ENCODE data around the gene HS6ST2.

The HS6ST2 gene

GRCh38 chrX:132732236-132732635 is 226.2 kb downstream of the HS6ST2 start:
- Histone ChIP-seq H3K27me3 (ENCODE audit: insufficient read depth, low read length, poor library complexity) (no peaks in the 10 kb centered on the region), H3K27ac (ENCODE audit: low read depth, low read length) (no peak overlapping the region), H3K4me2 (ENCODE audit: low read length) (no peak overlapping the region), H3K79me2 (ENCODE audit: control insufficient read depth, insufficient read depth, low read length) (no peaks in the 10 kb centered on the region), H4K5ac (ENCODE audit: low read length) (no peak overlapping the region), H3K4me1 (ENCODE audit: control insufficient read depth, low read depth, low read length) (no peaks in the 10 kb centered on the region), H2BK15ac (replicated peaks; ENCODE audit: low read depth) (no peak overlapping the region), H2BK120ac (ENCODE audit: low read depth, low read length) (no peak overlapping the region), H3K18ac (ENCODE audit: low read length) (no peak overlapping the region), H2AK5ac (ENCODE audit: low read length) (no peak overlapping the region), H4K8ac (ENCODE audit: low read depth, low read length) (no peak overlapping the region), H3K4me3 (ENCODE audit: low read length) (no peak overlapping the region), H3K4ac (ENCODE audit: low read depth, low read length) (no peak overlapping the region), H3K36me3 (ENCODE audit: control insufficient read depth, insufficient read depth, low read length) (no peaks in the 10 kb centered on the region), H3K9ac (ENCODE audit: low read length) (no peak overlapping the region), H3K56ac (ENCODE audit: low read length) (no peak overlapping the region), H3K23ac (ENCODE audit: low read length) (no peak overlapping the region), H3K79me1 (ENCODE audit: low read length) (no peaks in the 10 kb centered on the region), H2BK5ac (ENCODE audit: low read length) (no peak overlapping the region)
- WGBS (ENCODE audit: extremely low coverage, insufficient coverage, low lambda C conversion rate) = no CpG with 5 or more reads among the region's 4 CpGs
- DNase-seq = no peak

- no peak overlapping the region for H2BK15ac ChIP-seq (replicated peaks; ENCODE audit: low read depth)
- H3K79me1 ChIP-seq (ENCODE audit: low read length) = no peaks in the 10 kb centered on the region
- H4K5ac ChIP-seq (ENCODE audit: low read length) = no peak overlapping the region
- no peak overlapping the region for H3K4me2 ChIP-seq (ENCODE audit: low read length)
- H3K4me1 ChIP-seq (ENCODE audit: control insufficient read depth, low read depth, low read length) = no peaks in the 10 kb centered on the region
- H3K23ac ChIP-seq (ENCODE audit: low read length) = no peak overlapping the region
- no peak overlapping the region for H3K4ac ChIP-seq (ENCODE audit: low read depth, low read length)
- H2AK5ac ChIP-seq (ENCODE audit: low read length) = no peak overlapping the region
- no peak overlapping the region for H4K8ac ChIP-seq (ENCODE audit: low read depth, low read length)
- H3K79me2 ChIP-seq (ENCODE audit: control insufficient read depth, insufficient read depth, low read length) = no peaks in the 10 kb centered on the region
- no peak overlapping the region for H3K4me3 ChIP-seq (ENCODE audit: low read length)
- no peak overlapping the region for H3K18ac ChIP-seq (ENCODE audit: low read length)
- H2BK120ac ChIP-seq (ENCODE audit: low read depth, low read length) = no peak overlapping the region
- no CpG with 5 or more reads among the region's 1 CpG for WGBS (ENCODE audit: extremely low coverage, insufficient coverage, low lambda C conversion rate)
- H3K27ac ChIP-seq (ENCODE audit: low read depth, low read length) = no peak overlapping the region
- H2BK5ac ChIP-seq (ENCODE audit: low read length) = no peak overlapping the region
- H3K9ac ChIP-seq (ENCODE audit: low read length) = no peak overlapping the region
- DNase-seq = no peak
- no peaks in the 10 kb centered on the region for H3K27me3 ChIP-seq (ENCODE audit: insufficient read depth, low read length, poor library complexity)
- H3K56ac ChIP-seq (ENCODE audit: low read length) = no peak overlapping the region
- no peaks in the 10 kb centered on the region for H3K36me3 ChIP-seq (ENCODE audit: control insufficient read depth, insufficient read depth, low read length)
Measured at GRCh38 chrX:132730726-132731125, 227.7 kb downstream of the HS6ST2 start.

GRCh38 chrX:132730266-132730665 is 228.2 kb downstream of the HS6ST2 start:
- H2BK15ac ChIP-seq (replicated peaks; ENCODE audit: low read depth) = no peak overlapping the region
- H3K4me3 ChIP-seq (ENCODE audit: low read length) = no peak overlapping the region
- WGBS (ENCODE audit: extremely low coverage, insufficient coverage, low lambda C conversion rate) = no CpG with 5 or more reads among the region's 10 CpGs
- no peak overlapping the region for H2BK5ac ChIP-seq (ENCODE audit: low read length)
- H3K27me3 ChIP-seq (ENCODE audit: insufficient read depth, low read length, poor library complexity) = no peaks in the 10 kb centered on the region
- H3K79me2 ChIP-seq (ENCODE audit: control insufficient read depth, insufficient read depth, low read length) = no peaks in the 10 kb centered on the region
- no peaks in the 10 kb centered on the region for H3K36me3 ChIP-seq (ENCODE audit: control insufficient read depth, insufficient read depth, low read length)
- no peak overlapping the region for H3K4me2 ChIP-seq (ENCODE audit: low read length)
- no peak overlapping the region for H3K9ac ChIP-seq (ENCODE audit: low read length)
- no peak overlapping the region for H3K23ac ChIP-seq (ENCODE audit: low read length)
- H3K4ac ChIP-seq (ENCODE audit: low read depth, low read length) = no peak overlapping the region
- no peak overlapping the region for H4K8ac ChIP-seq (ENCODE audit: low read depth, low read length)
- no peak overlapping the region for H2AK5ac ChIP-seq (ENCODE audit: low read length)
- no peaks in the 10 kb centered on the region for H3K4me1 ChIP-seq (ENCODE audit: control insufficient read depth, low read depth, low read length)
- H4K5ac ChIP-seq (ENCODE audit: low read length) = no peak overlapping the region
- H3K79me1 ChIP-seq (ENCODE audit: low read length) = no peaks in the 10 kb centered on the region
- no peak for DNase-seq
- no peak overlapping the region for H2BK120ac ChIP-seq (ENCODE audit: low read depth, low read length)
- H3K18ac ChIP-seq (ENCODE audit: low read length) = no peak overlapping the region
- H3K27ac ChIP-seq (ENCODE audit: low read depth, low read length) = no peak overlapping the region
- no peak overlapping the region for H3K56ac ChIP-seq (ENCODE audit: low read length)

- Histone ChIP-seq H3K9ac (ENCODE audit: low read length) (no peak overlapping the region), H3K27me3 (ENCODE audit: insufficient read depth, low read length, poor library complexity) (no peaks in the 10 kb centered on the region), H3K4me2 (ENCODE audit: low read length) (no peak overlapping the region), H2BK5ac (ENCODE audit: low read length) (no peak overlapping the region), H4K8ac (ENCODE audit: low read depth, low read length) (no peak overlapping the region), H3K27ac (ENCODE audit: low read depth, low read length) (no peak overlapping the region), H2AK5ac (ENCODE audit: low read length) (no peak overlapping the region), H3K79me1 (ENCODE audit: low read length) (no peaks in the 10 kb centered on the region), H2BK120ac (ENCODE audit: low read depth, low read length) (no peak overlapping the region), H3K18ac (ENCODE audit: low read length) (no peak overlapping the region), H3K56ac (ENCODE audit: low read length) (no peak overlapping the region), H2BK15ac (replicated peaks; ENCODE audit: low read depth) (no peak overlapping the region), H3K23ac (ENCODE audit: low read length) (no peak overlapping the region), H3K79me2 (ENCODE audit: control insufficient read depth, insufficient read depth, low read length) (no peaks in the 10 kb centered on the region), H3K36me3 (ENCODE audit: control insufficient read depth, insufficient read depth, low read length) (no peaks in the 10 kb centered on the region), H3K4ac (ENCODE audit: low read depth, low read length) (no peak overlapping the region), H4K5ac (ENCODE audit: low read length) (no peak overlapping the region), H3K4me1 (ENCODE audit: control insufficient read depth, low read depth, low read length) (no peaks in the 10 kb centered on the region), H3K4me3 (ENCODE audit: low read length) (no peak overlapping the region)
- no peak for DNase-seq
- WGBS (ENCODE audit: extremely low coverage, insufficient coverage, low lambda C conversion rate) = no CpG with 5 or more reads among the region's 6 CpGs
Measured at GRCh38 chrX:132728296-132728695, 230.1 kb downstream of the HS6ST2 start.

DNA sequence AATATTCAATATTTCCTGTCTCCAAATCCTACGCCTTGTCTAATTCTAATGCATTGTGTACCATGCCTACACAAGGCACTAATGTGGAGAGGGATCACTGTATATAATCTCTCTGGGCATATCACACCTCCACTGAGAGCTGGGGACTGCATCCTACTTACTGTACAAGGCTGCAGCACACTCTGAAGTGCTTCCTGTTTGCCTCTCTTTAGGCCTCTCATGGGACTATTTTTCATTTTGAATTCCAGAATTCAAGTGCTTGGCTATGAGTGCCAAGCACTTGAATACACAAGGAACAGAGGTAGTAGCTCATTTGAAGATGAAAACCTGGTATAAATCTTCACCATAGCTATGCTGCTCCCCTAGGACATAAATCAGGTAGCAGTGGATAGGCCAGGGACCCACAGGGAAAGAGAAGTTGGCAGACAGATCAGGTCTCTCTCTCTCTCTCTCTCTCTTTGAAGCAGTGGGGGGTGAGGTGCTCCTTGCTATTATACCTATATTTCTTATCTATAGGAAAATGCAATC is 239.9 kb downstream of the HS6ST2 start:
- Histone ChIP-seq H3K23ac (ENCODE audit: low read length) (no peak overlapping the region), H3K27ac (ENCODE audit: low read depth, low read length) (no peak overlapping the region), H4K8ac (ENCODE audit: low read depth, low read length) (no peak overlapping the region), H2AK5ac (ENCODE audit: low read length) (no peak overlapping the region), H3K79me1 (ENCODE audit: low read length) (no peaks in the 10 kb centered on the region), H3K9ac (ENCODE audit: low read length) (no peak overlapping the region), H3K56ac (ENCODE audit: low read length) (no peak overlapping the region), H3K4me1 (ENCODE audit: control insufficient read depth, low read depth, low read length) (no peaks in the 10 kb centered on the region), H2BK5ac (ENCODE audit: low read length) (no peak overlapping the region), H3K36me3 (ENCODE audit: control insufficient read depth, insufficient read depth, low read length) (no peaks in the 10 kb centered on the region), H2BK120ac (ENCODE audit: low read depth, low read length) (no peak overlapping the region), H3K4me3 (ENCODE audit: low read length) (no peak overlapping the region), H2BK15ac (replicated peaks; ENCODE audit: low read depth) (no peak overlapping the region), H3K27me3 (ENCODE audit: insufficient read depth, low read length, poor library complexity) (no peaks in the 10 kb centered on the region), H3K4ac (ENCODE audit: low read depth, low read length) (no peak overlapping the region), H3K4me2 (ENCODE audit: low read length) (no peak overlapping the region), H4K5ac (ENCODE audit: low read length) (no peak overlapping the region), H3K18ac (ENCODE audit: low read length) (no peak overlapping the region), H3K79me2 (ENCODE audit: control insufficient read depth, insufficient read depth, low read length) (no peaks in the 10 kb centered on the region)
- no peak for DNase-seq
- no CpG with 5 or more reads among the region's 1 CpG for WGBS (ENCODE audit: extremely low coverage, insufficient coverage, low lambda C conversion rate)

GRCh38 chrX:132716006-132716405 is 242.4 kb downstream of the HS6ST2 start:
- Histone ChIP-seq H3K9ac (ENCODE audit: low read length) (no peak overlapping the region), H2BK15ac (replicated peaks; ENCODE audit: low read depth) (no peak overlapping the region), H3K4me2 (ENCODE audit: low read length) (no peak overlapping the region), H3K27me3 (ENCODE audit: insufficient read depth, low read length, poor library complexity) (no peaks in the 10 kb centered on the region), H3K79me1 (ENCODE audit: low read length) (no peaks in the 10 kb centered on the region), H3K79me2 (ENCODE audit: control insufficient read depth, insufficient read depth, low read length) (no peaks in the 10 kb centered on the region), H3K18ac (ENCODE audit: low read length) (no peak overlapping the region), H2BK120ac (ENCODE audit: low read depth, low read length) (no peak overlapping the region), H3K4me1 (ENCODE audit: control insufficient read depth, low read depth, low read length) (no peaks in the 10 kb centered on the region), H4K5ac (ENCODE audit: low read length) (no peak overlapping the region), H4K8ac (ENCODE audit: low read depth, low read length) (no peak overlapping the region), H3K4me3 (ENCODE audit: low read length) (no peak overlapping the region), H2BK5ac (ENCODE audit: low read length) (no peak overlapping the region), H3K4ac (ENCODE audit: low read depth, low read length) (no peak overlapping the region), H3K23ac (ENCODE audit: low read length) (no peak overlapping the region), H3K36me3 (ENCODE audit: control insufficient read depth, insufficient read depth, low read length) (no peaks in the 10 kb centered on the region), H3K56ac (ENCODE audit: low read length) (no peak overlapping the region), H3K27ac (ENCODE audit: low read depth, low read length) (no peak overlapping the region), H2AK5ac (ENCODE audit: low read length) (no peak overlapping the region)
- WGBS (ENCODE audit: extremely low coverage, insufficient coverage, low lambda C conversion rate) = no CpG with 5 or more reads among the region's 3 CpGs
- DNase-seq = no peak
